GM19193 (cell line): ENCODE data around the gene C3orf18.

Experiments used
- POLR2A ChIP-seq: IDR thresholded peaks from 4 replicates; pipeline ENCODE4 v1.6.1; 2011; ENCODE audit not compliant: insufficient read depth, insufficient read length; ENCODE audit errors: extremely low read depth

The C3orf18 gene

DNA sequence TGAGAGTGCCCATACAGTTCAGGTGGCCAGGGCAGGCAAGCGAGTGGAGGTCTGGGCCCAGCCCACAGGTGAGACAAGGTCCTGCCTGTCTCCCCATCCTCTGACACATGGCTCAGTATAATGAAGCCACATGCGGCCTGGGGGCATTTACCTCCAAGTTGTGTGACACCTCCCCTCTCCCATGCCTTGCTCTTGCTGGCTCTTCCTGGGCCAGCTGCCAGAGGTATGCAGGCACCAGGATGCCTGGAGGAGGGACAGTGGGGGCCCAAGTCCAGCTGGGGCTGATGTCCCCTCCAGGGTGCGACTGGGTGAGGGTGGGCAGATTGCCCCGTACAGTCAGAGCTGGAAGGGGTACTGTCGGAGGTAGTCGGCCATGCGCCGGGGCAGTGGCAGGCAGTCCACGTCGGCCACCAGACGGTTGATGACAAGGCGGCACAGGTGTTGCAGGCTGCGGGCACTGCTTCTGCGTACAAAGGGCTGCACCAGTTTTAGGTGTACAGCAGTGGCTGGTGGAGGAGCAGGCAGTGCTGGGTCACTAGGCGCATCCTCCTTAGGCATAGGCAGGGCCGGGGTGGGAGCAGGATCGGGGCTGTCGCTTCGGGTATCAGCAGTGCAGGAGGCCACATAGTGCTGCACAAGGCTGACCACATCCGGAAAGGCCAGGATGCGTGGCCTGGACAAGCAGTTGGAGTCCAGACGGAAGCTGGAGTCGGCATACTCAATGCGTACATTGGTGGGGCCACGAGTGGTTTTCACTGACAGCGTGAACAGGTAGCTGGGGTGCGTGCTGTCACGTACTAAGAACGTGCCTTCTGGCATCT is 39.9 kb upstream of the C3orf18 start:
- no peak for TF ChIP-seq POLR2A

DNA sequence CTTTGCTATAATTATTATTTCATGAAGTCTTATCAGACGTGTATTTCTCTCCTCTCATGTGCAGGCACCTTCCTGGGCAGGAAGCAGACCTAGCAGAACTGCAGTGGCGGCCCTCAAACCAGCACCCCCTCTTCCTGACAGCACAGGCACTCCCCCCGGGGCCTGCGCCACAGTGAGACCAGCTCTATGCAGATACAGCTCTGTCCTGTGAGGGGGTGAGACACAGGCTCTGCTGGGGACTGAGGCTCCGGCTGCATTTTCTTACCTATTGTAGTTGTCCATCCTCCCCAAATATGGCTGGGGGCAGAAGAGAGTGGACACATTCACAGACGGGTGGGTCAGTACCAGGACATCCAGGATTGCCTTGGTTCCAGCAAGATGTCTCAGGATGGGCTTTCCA is 39.0 kb upstream of the C3orf18 start:
- TF ChIP-seq POLR2A, result no peak

DNA sequence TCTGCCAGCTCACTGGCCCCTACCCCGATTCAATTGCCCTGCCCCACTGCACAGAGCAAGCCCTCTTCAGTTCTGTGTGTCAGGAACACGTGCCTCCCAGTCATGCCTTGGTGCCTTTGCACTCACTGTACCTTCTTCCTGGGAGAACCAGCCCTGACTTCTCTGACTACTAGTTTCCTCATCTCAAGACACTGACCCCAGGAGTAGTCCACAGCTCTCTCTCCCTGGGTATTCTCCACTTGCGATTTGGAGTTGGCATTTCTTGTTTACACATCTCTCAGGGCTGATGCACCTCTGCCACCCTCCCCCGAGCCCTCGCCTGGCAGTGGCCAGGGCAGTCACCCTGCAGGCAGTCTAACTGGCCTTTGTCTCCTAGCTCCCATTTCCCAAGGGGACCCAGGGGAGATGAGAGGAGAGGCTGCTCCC is 38.4 kb upstream of the C3orf18 start:
- no peak for TF ChIP-seq POLR2A

- TF ChIP-seq POLR2A, result no peak
These were observed 37.4 kb upstream of the C3orf18 start for GRCh38 chr3:50604628-50605588.

DNA sequence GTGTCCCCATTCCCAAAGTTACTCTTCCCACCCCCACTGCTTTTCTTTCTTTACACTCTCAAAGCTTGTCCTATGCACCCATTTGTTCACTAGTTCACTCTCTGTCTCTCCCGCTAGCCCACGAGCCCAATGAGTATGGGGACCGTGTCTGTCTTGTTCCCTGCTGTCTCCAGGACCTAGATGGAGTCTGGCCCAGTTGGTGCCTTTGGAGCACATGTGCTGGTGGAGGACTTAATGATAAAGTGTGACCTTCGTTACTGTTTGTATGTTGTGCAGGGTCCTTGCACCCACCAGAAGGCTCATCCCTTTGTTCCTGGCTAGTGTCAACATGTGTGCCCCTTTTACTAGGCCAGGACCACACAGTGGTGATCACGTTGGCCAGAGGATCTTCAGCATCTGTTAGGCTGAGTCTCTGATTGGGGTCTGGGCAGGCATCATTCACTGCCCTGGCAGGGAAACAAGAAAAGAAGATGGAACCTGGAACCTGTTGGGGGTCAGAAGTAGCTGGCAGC is 36.6 kb upstream of the C3orf18 start:
- TF ChIP-seq POLR2A, result no peak

DNA sequence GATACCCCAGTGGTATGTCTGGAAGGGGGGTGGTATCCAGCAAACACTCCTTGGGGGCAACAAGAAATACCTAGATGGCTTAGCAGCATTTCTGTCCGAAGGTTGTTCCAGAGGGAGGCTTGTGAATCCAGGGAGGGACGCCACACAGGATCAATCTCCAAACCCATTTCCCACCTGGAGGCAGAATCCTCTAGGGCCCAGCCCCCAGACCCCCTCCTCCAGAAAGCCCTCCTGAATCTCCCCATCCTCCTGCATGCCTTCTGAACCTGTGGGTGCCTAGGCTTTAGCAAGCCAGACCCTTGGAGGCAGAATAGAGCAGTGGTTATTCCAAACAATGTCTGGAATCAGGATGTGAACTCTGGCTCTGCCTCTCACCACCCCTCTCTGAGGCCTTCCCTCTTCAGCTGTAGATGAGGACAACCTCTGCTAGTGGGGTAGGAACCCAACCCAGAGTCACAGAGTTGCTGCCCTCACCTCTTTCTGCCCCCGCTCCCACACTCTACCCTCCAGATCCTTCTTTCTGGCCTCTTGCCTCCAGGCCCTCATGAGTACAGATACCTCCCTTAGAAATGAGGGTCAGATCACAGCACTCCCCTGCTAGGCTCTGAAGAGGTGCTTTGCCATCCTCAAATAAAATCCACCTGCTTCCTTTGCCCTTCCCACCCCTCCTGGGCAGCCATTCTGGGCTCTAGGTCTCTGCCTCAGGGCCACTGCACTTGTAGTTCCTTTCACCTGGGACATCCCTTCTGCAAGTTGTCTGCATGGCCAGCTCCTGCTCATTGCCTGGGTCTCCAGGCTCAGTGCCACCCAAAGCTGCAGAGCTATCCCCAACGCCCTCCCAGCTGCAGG is 35.9 kb upstream of the C3orf18 start:
- no peak for TF ChIP-seq POLR2A

DNA sequence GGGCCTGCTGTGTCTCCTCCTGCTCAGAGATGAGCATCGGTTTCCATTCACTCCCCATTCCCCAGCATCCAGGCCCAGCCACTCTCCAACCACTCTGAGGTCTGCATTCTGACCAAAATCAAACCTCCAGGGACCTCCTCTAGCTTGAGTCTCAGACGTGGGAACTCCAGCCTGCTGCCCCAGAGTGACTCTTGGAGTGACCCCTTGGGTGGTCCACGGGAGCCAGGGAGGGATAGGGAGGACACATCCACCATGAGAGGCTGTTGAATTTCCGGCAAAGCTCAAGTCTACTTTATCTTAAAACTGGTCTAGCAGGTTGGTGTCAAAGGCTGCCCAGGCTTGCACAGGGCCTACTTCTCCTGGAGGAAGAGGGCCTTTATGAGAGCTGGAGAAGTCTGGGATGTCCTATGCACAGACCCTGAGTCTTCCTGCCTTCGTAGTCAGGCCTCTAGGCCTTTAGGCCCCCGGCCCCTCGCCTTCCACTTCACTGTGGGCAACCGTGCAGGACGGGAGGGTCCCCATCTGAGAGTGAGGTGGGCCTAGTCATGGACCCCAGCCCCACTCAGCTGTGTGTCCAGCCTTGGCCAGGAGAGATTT is 35.1 kb upstream of the C3orf18 start:
- TF ChIP-seq POLR2A, result no peak

GRCh38 chr3:50600841-50601591 is 33.5 kb upstream of the C3orf18 start:
- TF ChIP-seq POLR2A, result peak; percentile 16

GRCh38 chr3:50600141-50600753 is 32.7 kb upstream of the C3orf18 start:
- no peak for TF ChIP-seq POLR2A

GRCh38 chr3:50599716-50600118 is 32.2 kb upstream of the C3orf18 start:
- TF ChIP-seq POLR2A, result no peak

- no peak for TF ChIP-seq POLR2A
These were observed 31.7 kb upstream of the C3orf18 start for GRCh38 chr3:50599115-50599715.

GRCh38 chr3:50594253-50594785 is 26.8 kb upstream of the C3orf18 start:
- no peak for TF ChIP-seq POLR2A
